Uterus (tissue), 4 donors: ENCODE results near the gene IL22. TPM values are rescaled to one million over a fixed set of nuclear protein-coding genes. Genes with fewer than 3 reads are reported as not detected.

Experiments
- DNase-seq, 2 donors: peaks; one replicate each; pipeline ENCODE4 v3.0.0-alpha.2; 2019 to 2020
- H3K27ac ChIP-seq, 2 donors: fragments of 200-600 bp; sonication (generic); 1 replicate in 1 of 2; 2 replicates in 1 of 2; pipeline ENCODE4 v1.5.1; 2016 to 2018
- H3K27me3 ChIP-seq, 2 donors: fragments of 200-600 bp; sonication (generic); one replicate each; pipeline ENCODE4 v1.5.1; 2018 to 2019; ENCODE audit warnings: control low read depth in 1 of 2
- H3K36me3 ChIP-seq, 2 donors: fragments of 200-600 bp; sonication (generic); one replicate each; pipeline ENCODE4 v1.5.1; 2019; ENCODE audit warnings: control low read depth in 1 of 2
- H3K4me1 ChIP-seq, 2 donors: fragments of 200-600 bp; sonication (generic); one replicate each; pipeline ENCODE4 v1.5.1; 2018 to 2019; ENCODE audit warnings: control low read depth in 1 of 2
- H3K4me3 ChIP-seq, 2 donors: fragments of 200-600 bp; sonication (generic); 1 replicate in 1 of 2; 2 replicates in 1 of 2; pipeline ENCODE4 v1.5.1; 2018 to 2019; ENCODE audit warnings: mild to moderate bottlenecking in 1 of 2
- H3K9me3 ChIP-seq, 2 donors: fragments of 200-600 bp; sonication (generic); one replicate each; pipeline ENCODE4 v1.5.1; 2019; ENCODE audit warnings: control low read depth in 1 of 2
- CTCF ChIP-seq, 4 experiments: fragments of 200-600 bp in 2 of 4; fragments of 450-650 bp in 2 of 4; sonication (generic) in 2 of 4; IDR thresholded peaks; one replicate each; pipeline ENCODE4 v1.5.1; 2016 to 2019; ENCODE audit warnings: antibody characterized with exemption in 4 of 4, mild to moderate bottlenecking in 2 of 4, moderate library complexity in 1 of 4
- POLR2A ChIP-seq, 2 donors: fragments of 450-650 bp; IDR thresholded peaks; one replicate each; pipeline ENCODE4 v1.6.1; 2016; ENCODE audit warnings: antibody characterized with exemption in 2 of 2, mild to moderate bottlenecking in 1 of 2, moderate library complexity in 1 of 2
- intact Hi-C: fragments of 100-400 bp; cut with DNase I; formaldehyde crosslinking; loops from one replicate; pipeline ENCODE4 v1.15.1; 2023; ENCODE audit warnings: low total_unique reads
- total RNA-seq, 4 donors: library from RNA; depleted of rRNA in 3 of 4; stranded (reverse); fragments of >200 nt in 3 of 4; gene quantifications; one replicate each; pipeline versions ENCODE4 v1.1.0 to v1.2.4, GENCODE V29; 2014 to 2023
- donor health status: DM: yes; HTN: yes; CAD: no.

IL22 gene
- total RNA-seq, 4 donors from 2014 or later = not detected

- Histone ChIP-seq H3K27ac (peak overlapping the region; percentile 86 to 88), H3K36me3 (no peaks in the 10 kb centered on the region), H3K9me3 (no peaks in the 10 kb centered on the region), H3K4me1 (no peaks in the 10 kb centered on the region), H3K4me3 (peak overlapping the region; percentile 21 to 33), H3K27me3 (no peaks in the 10 kb centered on the region)
- peak; percentile 37 to 58 for DNase-seq
- intact Hi-C loops = no loop called here
- TF ChIP-seq POLR2A (IDR thresholded peaks at IDR 0.05) (no peak), CTCF (IDR thresholded peaks at IDR 0.05) (no peak)
These were observed 8.0 kb downstream of the IL22 start for GRCh38 chr12:68245180-68246021.

- no peaks in the 10 kb centered on the region for H3K4me1 ChIP-seq
- H3K9me3 ChIP-seq = no peaks in the 10 kb centered on the region
- H3K27me3 ChIP-seq = no peaks in the 10 kb centered on the region
- H3K36me3 ChIP-seq = no peaks in the 10 kb centered on the region
- no peak overlapping the region for H3K4me3 ChIP-seq
- TF ChIP-seq POLR2A (IDR thresholded peaks at IDR 0.05) (no peak), CTCF (IDR thresholded peaks at IDR 0.05) (no peak)
- no peak for DNase-seq
- peak overlapping the region in 1 of 2 donors; percentile 3 for H3K27ac ChIP-seq
- intact Hi-C loops = no loop called here
These were observed 10.6 kb downstream of the IL22 start for GRCh38 chr12:68242777-68243176.

GRCh38 chr12:68240975-68241374, 12.4 kb downstream of the IL22 start:
- H3K27me3 ChIP-seq = no peaks in the 10 kb centered on the region
- H3K4me3 ChIP-seq = peak overlapping the region in 1 of 2 donors; percentile 3
- intact Hi-C loops = no loop called here
- peak in 1 of 2 donors; percentile 55 for DNase-seq
- TF ChIP-seq POLR2A (IDR thresholded peaks at IDR 0.05) (no peak), CTCF (IDR thresholded peaks at IDR 0.05) (no peak)
- no peaks in the 10 kb centered on the region for H3K9me3 ChIP-seq
- peaks cover 0 to 5% of the 10 kb centered on the region in 2 donors for H3K4me1 ChIP-seq
- H3K36me3 ChIP-seq = no peaks in the 10 kb centered on the region
- peak overlapping the region; percentile 69 to 81 for H3K27ac ChIP-seq

- Histone ChIP-seq H3K4me1 (peaks cover 0 to 5% of the 10 kb centered on the region in 2 donors), H3K27me3 (no peaks in the 10 kb centered on the region), H3K27ac (peak overlapping the region; percentile 69 to 81), H3K9me3 (no peaks in the 10 kb centered on the region), H3K36me3 (no peaks in the 10 kb centered on the region), H3K4me3 (no peak overlapping the region)
- no peak for TF ChIP-seq POLR2A (IDR thresholded peaks at IDR 0.05)
- TF ChIP-seq CTCF (IDR thresholded peaks at IDR 0.05) = no peak
- peak; percentile 41 to 50 for DNase-seq
- intact Hi-C loops = no loop called here
These were observed 13.3 kb downstream of the IL22 start for GRCh38 chr12:68240079-68240478.

GRCh38 chr12:68239309-68239982, 14.0 kb downstream of the IL22 start:
- no peak overlapping the region for H3K4me3 ChIP-seq
- H3K27me3 ChIP-seq = no peaks in the 10 kb centered on the region
- intact Hi-C loops = no loop called here
- H3K36me3 ChIP-seq = no peaks in the 10 kb centered on the region
- peaks cover 0 to 5% of the 10 kb centered on the region in 2 donors for H3K4me1 ChIP-seq
- no peak for TF ChIP-seq CTCF (IDR thresholded peaks at IDR 0.05)
- TF ChIP-seq POLR2A (IDR thresholded peaks at IDR 0.05) = no peak
- H3K9me3 ChIP-seq = no peaks in the 10 kb centered on the region
- DNase-seq = no peak
- H3K27ac ChIP-seq = peak overlapping the region; percentile 69 to 81
